Tibial nerve (tissue), 4 donors: ENCODE measurements around the gene ATAD3A. TPM values are rescaled to one million over a fixed set of nuclear protein-coding genes. Genes with fewer than 3 reads are reported as not detected.
A peak's percentile ranks its signal among the peaks of the same experiment; 100 is the strongest.
"Not testable (repeated sequence)": the region's sequence is repeated elsewhere in the genome, so short reads cannot be mapped to it uniquely, and the experiment has no call there.

Experiments used
- DNase-seq, 2 donors: peaks; one replicate each; pipeline ENCODE4 v3.0.0-alpha.2; 2019; ENCODE audit warnings: low spot score in 2 of 2
- H3K27ac ChIP-seq, 4 donors: fragments of 200-600 bp; sonication (generic) in 3 of 4; one replicate each; pipeline ENCODE4 v1.5.1; 2017 to 2019; ENCODE audit warnings: mild to moderate bottlenecking in 1 of 4
- H3K27me3 ChIP-seq, 2 donors: fragments of 200-600 bp; sonication (generic) in 1 of 2; one replicate each; pipeline versions ENCODE4 v1.5.1 to v1.6.0; 2017 to 2019
- H3K36me3 ChIP-seq, 3 donors: fragments of 200-600 bp; sonication (generic); one replicate each; pipeline ENCODE4 v1.5.1; 2018 to 2019
- H3K4me1 ChIP-seq, 4 donors: fragments of 200-600 bp; sonication (generic) in 3 of 4; one replicate each; pipeline ENCODE4 v1.5.1; 2017 to 2019
- H3K4me3 ChIP-seq, 4 donors: fragments of 200-600 bp; sonication (generic) in 3 of 4; one replicate each; pipeline ENCODE4 v1.5.1; 2017 to 2019; ENCODE audit warnings: mild to moderate bottlenecking in 1 of 4, moderate library complexity in 1 of 4
- H3K9me3 ChIP-seq, 4 donors: fragments of 200-600 bp; sonication (generic) in 3 of 4; one replicate each; pipeline ENCODE4 v1.5.1; 2017 to 2019
- EP300 ChIP-seq, 2 donors: sonication (generic); formaldehyde crosslinking; IDR thresholded peaks; one replicate each; pipeline ENCODE4 v1.6.1; 2017; ENCODE audit warnings: antibody characterized with exemption in 2 of 2, mild to moderate bottlenecking in 1 of 2
- POLR2A ChIP-seq, 2 donors: fragments of 450-650 bp; IDR thresholded peaks; one replicate each; pipeline ENCODE4 v1.6.1; 2017; ENCODE audit warnings: antibody characterized with exemption in 2 of 2, mild to moderate bottlenecking in 2 of 2, moderate library complexity in 2 of 2
- WGBS, 2 donors: methylation state at CpG; one replicate each; pipeline ENCODE4 v1.1.5; 2018; 5-methylcytosine and 5-hydroxymethylcytosine counted together
- total RNA-seq, 4 donors: library from RNA; depleted of rRNA; stranded (reverse); fragments of >200 nt; gene quantifications; one replicate each; pipeline ENCODE4 v1.1.0, GENCODE V29; 2016
- TF ChIP-seq, protein P1 (sequence below), 5 experiments: fragments of 200-600 bp in 3 of 5; fragments of 450-650 bp in 2 of 5; sonication (generic) in 3 of 5; IDR thresholded peaks; one replicate each; pipeline ENCODE4 v1.5.1; 2016 to 2019; ENCODE audit warnings: antibody characterized with exemption in 5 of 5, mild to moderate bottlenecking in 3 of 5, moderate library complexity in 2 of 5

Gene ATAD3A
- 10 to 100 TPM; 19.6 to 47.4 (median 27.0) TPM for total RNA-seq

DNA sequence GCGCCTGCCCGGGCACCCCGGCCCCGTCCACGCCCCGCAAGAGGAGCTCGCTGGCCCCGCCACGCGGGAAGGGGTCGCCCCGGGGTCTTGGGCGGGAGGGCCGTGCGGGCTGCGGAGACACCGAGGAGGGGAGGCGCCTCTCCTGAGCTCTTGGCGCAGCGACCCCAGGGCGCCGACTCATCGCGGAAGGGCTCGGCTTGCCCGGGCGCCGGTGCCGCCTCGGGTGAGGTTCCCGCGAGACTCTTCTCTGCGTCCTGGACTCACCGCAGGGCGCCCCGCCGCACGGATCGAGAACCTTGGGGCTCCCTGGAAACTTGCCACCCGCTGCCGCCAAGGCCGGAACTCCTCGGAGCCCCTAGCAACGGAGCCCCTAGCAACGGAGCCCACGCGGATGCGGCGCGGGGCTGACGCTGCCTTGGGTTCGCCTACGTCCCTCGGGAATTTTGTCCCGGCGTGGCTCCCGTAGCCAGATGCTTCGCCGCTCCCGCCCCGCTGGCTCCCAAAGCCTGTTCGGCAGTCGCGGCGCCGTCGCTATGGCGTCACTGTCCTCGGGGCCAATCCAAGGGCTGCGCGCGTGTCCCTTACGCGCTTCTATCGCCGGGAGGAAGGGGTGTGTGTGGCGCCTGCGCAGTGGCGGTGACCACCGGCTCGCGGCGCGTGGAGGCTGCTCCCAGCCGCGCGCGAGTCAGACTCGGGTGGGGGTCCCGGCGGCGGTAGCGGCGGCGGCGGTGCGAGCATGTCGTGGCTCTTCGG lies at the start of gene ATAD3A:
ATAD3A (plus strand) TSS at position 630 of the 753 bp plus-strand sequence; CDS start at position 737, 107 bp downstream.
- peak; percentile 95 to 96 for DNase-seq
- Histone ChIP-seq H3K4me3 (peak within 1 kb of the TSS; percentile 68 to 98 (median 90)), H3K36me3 (peaks cover 0 to 7% (median 0%) of the 10 kb centered on the region in 3 donors), H3K27me3 (no peaks in the 10 kb centered on the region), H3K27ac (peak within 1 kb of the TSS; percentile 92 to 97 (median 94)), H3K9me3 (no peaks in the 10 kb centered on the region), H3K4me1 (peaks cover 0 to 24% (median 3%) of the 10 kb centered on the region in 4 donors)
- 0 to 1% methylated on average over 7 to 48 of the region's 99 CpGs for WGBS, 2 donors
- TF ChIP-seq POLR2A (IDR thresholded peaks at IDR 0.05) (peak in 1 of 2 donors; percentile 59), EP300 (IDR thresholded peaks at IDR 0.05) (peak; percentile 97)
- TF ChIP-seq, protein P1, sequence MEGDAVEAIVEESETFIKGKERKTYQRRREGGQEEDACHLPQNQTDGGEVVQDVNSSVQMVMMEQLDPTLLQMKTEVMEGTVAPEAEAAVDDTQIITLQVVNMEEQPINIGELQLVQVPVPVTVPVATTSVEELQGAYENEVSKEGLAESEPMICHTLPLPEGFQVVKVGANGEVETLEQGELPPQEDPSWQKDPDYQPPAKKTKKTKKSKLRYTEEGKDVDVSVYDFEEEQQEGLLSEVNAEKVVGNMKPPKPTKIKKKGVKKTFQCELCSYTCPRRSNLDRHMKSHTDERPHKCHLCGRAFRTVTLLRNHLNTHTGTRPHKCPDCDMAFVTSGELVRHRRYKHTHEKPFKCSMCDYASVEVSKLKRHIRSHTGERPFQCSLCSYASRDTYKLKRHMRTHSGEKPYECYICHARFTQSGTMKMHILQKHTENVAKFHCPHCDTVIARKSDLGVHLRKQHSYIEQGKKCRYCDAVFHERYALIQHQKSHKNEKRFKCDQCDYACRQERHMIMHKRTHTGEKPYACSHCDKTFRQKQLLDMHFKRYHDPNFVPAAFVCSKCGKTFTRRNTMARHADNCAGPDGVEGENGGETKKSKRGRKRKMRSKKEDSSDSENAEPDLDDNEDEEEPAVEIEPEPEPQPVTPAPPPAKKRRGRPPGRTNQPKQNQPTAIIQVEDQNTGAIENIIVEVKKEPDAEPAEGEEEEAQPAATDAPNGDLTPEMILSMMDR (IDR thresholded peaks at IDR 0.05) = peak in 2 of 5 experiments; percentile 20 to 65

DNA sequence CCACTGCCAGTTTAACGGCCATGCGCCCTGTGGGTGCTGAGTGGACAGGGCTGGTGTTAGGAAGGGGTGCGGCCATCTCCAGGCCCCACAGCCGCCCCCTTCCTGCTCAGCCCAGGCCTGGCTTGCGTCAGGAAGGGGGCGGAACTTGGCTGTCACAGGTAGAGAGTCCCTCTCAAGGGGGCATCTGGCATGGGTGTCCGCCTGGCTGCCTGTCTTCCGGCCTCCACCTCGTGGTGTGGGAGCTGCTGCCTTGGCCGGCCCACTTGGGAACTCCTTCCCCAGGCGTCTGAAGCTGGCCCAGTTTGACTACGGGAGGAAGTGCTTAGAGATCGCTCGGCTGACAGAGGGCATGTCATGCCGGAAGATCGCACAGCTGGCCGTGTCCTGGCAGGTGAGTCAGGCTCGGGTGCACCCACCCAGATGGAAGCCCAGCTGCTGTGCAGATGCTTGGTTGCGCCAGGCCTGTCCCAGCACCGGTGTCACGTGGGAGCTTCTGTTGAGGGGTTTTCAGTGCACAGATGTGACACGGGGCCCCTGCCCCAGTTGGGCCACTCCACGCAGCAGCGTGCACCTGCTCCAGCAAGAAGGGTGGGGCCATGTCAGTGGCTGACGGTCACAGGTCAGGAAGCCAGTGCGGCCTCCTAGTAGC lies 49.5 kb upstream of the ATAD3A start:
- Histone ChIP-seq H3K9me3 (no peaks in the 10 kb centered on the region), H3K36me3 (peaks cover 0 to 12% (median 0%) of the 10 kb centered on the region in 3 donors), H3K27me3 (no peaks in the 10 kb centered on the region), H3K27ac (no peak overlapping the region), H3K4me1 (no peaks in the 10 kb centered on the region), H3K4me3 (no peak overlapping the region)
- no peak for DNase-seq
- no peak for TF ChIP-seq EP300 (IDR thresholded peaks at IDR 0.05)
- TF ChIP-seq POLR2A (IDR thresholded peaks at IDR 0.05) = no peak
- TF ChIP-seq, protein P1 (IDR thresholded peaks at IDR 0.05) = no peak
- WGBS, 2 donors = 68 to 100% methylated on average over 1 to 11 of the region's 26 CpGs

DNA sequence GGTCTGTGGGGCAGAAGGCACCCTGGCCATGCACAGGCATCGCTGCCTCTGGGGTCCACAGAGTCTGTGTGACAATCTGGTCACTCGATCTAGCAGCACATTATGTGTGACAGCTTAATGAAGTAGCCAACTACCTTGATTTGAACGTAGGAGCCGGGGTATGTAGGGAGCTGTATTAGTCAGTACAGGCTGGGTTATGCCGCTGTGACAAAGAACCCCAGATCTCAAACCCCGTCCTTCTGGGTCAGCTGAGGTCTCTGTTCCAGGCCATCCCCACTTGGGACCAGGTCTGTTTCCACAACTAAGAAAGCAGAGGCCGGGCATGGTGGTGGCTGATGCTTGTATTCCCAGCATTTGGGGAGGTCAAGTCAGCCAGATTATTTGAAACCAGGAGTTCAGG lies 48.6 kb upstream of the ATAD3A start:
- no peaks in the 10 kb centered on the region for H3K27me3 ChIP-seq
- no peaks in the 10 kb centered on the region for H3K4me1 ChIP-seq
- no peaks in the 10 kb centered on the region for H3K9me3 ChIP-seq
- no peak for DNase-seq
- TF ChIP-seq EP300 (IDR thresholded peaks at IDR 0.05) = no peak
- TF ChIP-seq POLR2A (IDR thresholded peaks at IDR 0.05) = no peak
- TF ChIP-seq, protein P1 (IDR thresholded peaks at IDR 0.05) = no peak
- 90 to 91% methylated on average over 7 of the region's 7 CpGs for WGBS, 2 donors
- peaks cover 0 to 12% (median 0%) of the 10 kb centered on the region in 3 donors for H3K36me3 ChIP-seq
- no peak overlapping the region for H3K4me3 ChIP-seq
- H3K27ac ChIP-seq = no peak overlapping the region

DNA sequence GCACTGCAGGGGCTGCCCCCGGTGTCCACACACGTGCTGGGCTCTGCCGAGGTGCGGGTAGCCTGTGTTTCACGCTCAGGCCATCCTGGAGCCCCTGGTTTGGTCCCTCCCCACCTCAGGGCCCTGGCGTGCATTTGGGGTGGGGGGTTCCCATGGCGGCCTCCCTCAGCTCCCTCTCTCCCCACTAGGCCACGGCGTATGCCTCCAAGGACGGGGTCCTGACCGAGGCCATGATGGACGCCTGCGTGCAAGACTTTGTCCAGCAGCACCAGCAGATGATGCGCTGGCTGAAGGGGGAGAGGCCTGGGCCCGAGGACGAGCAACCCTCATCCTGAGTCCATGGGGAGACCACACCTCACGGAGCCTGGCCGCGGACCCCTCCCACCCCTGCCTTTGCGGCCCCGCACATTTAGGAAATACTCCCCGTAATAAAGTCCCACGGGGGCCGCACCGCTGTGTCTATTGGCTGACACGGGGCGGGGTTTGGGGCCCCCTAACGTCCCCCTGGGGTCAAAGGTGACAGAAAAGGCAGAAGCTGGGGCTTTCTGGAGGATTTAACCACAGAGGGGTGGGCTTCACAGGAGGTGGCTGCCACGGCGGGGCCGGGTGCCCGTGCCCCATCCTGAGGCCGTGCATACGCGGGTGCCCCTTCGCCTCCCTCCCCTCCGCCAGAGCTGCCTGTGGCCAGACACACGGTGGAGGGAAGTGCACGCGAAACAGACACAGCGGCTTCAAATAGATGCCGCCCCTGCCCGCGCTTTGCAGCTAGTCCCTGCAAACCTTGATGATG lies 43.6 kb upstream of the ATAD3A start:
- not testable (repeated sequence) for H3K9me3 ChIP-seq, H3K27me3 ChIP-seq, H3K27ac ChIP-seq, DNase-seq, H3K36me3 ChIP-seq, H3K4me3 ChIP-seq
- 68 to 80% methylated on average over 16 to 28 of the region's 44 CpGs for WGBS, 2 donors
- H3K4me1 ChIP-seq = peaks cover 0 to 18% (median 11%) of the 10 kb centered on the region in 4 donors

DNA sequence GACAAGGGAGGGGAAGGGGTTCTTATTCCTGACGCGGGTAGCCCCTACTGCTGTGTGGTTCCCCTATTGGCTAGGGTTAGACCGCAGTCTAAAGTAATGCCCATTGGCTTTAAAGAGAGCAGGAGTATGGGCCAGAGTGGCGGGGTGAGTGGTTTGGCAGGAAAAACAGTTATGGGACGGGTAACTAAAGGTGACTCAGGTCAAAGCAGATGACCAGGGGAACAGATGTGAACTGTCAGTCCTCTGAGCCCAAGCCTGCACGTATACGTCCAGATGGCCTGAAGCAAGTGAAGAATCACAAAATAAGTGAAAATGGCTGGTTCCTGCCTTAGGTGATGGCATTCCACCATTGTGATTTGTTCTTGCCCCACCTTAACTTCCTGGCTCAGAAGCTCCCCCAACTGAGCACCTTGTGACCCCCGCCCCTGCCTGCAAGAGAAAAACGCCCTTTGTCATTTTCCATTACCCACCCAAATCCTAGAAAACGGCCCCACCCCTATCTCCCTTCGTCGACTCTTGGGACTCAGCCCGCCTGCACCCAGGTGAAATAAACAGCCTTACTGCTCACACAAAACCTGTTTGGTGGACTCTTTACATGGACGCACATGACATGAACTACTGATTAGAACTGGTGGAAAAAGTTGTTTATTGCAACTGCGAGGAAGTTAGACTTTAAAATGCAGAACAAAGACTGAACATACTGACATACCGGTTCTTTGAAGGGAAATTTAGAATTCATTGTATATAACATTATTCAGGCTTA lies 41.2 kb upstream of the ATAD3A start:
- Histone ChIP-seq H3K9me3 (no peaks in the 10 kb centered on the region), H3K36me3 (no peaks in the 10 kb centered on the region), H3K27me3 (no peaks in the 10 kb centered on the region), H3K4me3 (peak overlapping the region; percentile 62 to 91 (median 76)), H3K4me1 (peaks cover 0 to 29% (median 12%) of the 10 kb centered on the region in 4 donors), H3K27ac (peak overlapping the region; percentile 67 to 86 (median 84))
- 11 to 15% methylated on average over 16 of the region's 16 CpGs for WGBS, 2 donors
- DNase-seq = no peak
- TF ChIP-seq EP300 (IDR thresholded peaks at IDR 0.05) = no peak
- TF ChIP-seq, protein P1 (IDR thresholded peaks at IDR 0.05) = no peak
- TF ChIP-seq POLR2A (IDR thresholded peaks at IDR 0.05) = no peak
